A549 (cell line): Measurements from ENCODE around the gene PTPRD. TPM values are rescaled to one million over a fixed set of nuclear protein-coding genes. Genes with fewer than 3 reads are reported as not detected.

ENCODE experiments used
- ATAC-seq, 2 experiments: fragments of 200-7000 bp in 1 of 2; fragments of >200 bp in 1 of 2; cut with Nextera tagmentation in 1 of 2; cut with Tn5 transposase in 1 of 2; 3 replicates each; pipeline versions ENCODE4 v1.8.0 to v1.9.1; 2018 to 2020; ENCODE audit warnings: mild to moderate bottlenecking in 1 of 2, moderate library complexity in 1 of 2
- CTCF ChIA-PET: fragments of 300-600 bp; sonication (Branson Sonifier 250); formaldehyde crosslinking; extraction: SDS; loops from one replicate; lab custom pipeline; 2021; ENCODE audit warnings: antibody characterized with exemption, inconsistent platforms; lab: Yijun Ruan, JAX
- POLR2A ChIA-PET: fragments of 350-600 bp; formaldehyde crosslinking; extraction: SDS; loops from one replicate; lab custom pipeline; 2021; ENCODE audit warnings: antibody characterized with exemption, inconsistent platforms; lab: Yijun Ruan, JAX
- DNase-seq, 2 experiments: peaks; one replicate each; pipeline versions ENCODE4 v3.0.0 to v3.0.0-alpha.2; 2011 to 2016; ENCODE audit warnings: low read depth in 1 of 2, low spot score in 1 of 2
- FAIRE-seq: peaks from 2 replicates; lab custom pipeline; 2011; peaks lifted over from hg19 to GRCh38; lab: Jason Lieb, UNC
- H3K27ac ChIP-seq, 2 experiments: fragments of >200 bp; sonication (Bioruptor Twin); formaldehyde crosslinking; 3 replicates each; pipeline ENCODE4 v1.5.1; 2016 to 2017
- H3K4me1 ChIP-seq: fragments of >200 bp; sonication (Bioruptor Twin); formaldehyde crosslinking; 3 replicates; pipeline ENCODE4 v1.6.1; 2016
- H3K4me2 ChIP-seq: fragments of >200 bp; sonication (Bioruptor Twin); formaldehyde crosslinking; 3 replicates; pipeline ENCODE4 v1.6.1; 2016
- H3K4me3 ChIP-seq: fragments of >200 bp; sonication (Bioruptor Twin); formaldehyde crosslinking; 3 replicates; pipeline ENCODE4 v1.5.1; 2016
- H3K9me3 ChIP-seq: fragments of >200 bp; sonication (Bioruptor Twin); formaldehyde crosslinking; 3 replicates; pipeline ENCODE4 v1.6.1; 2016
- BHLHE40 ChIP-seq: IDR thresholded peaks from 2 replicates; pipeline ENCODE4 v1.6.1; 2012; ENCODE audit warnings: low read depth, low read length, inconsistent platforms
- CBX2 ChIP-seq: fragments of 200-600 bp; sonication (generic); IDR thresholded peaks from 2 replicates; pipeline ENCODE4 v1.6.1; 2016; ENCODE audit warnings: low read depth, mild to moderate bottlenecking, borderline replicate concordance
- CHD2 ChIP-seq: fragments of 150-350 bp; IDR thresholded peaks from 2 replicates; pipeline ENCODE4 v1.6.1; 2014; ENCODE audit warnings: low read length; ENCODE audit not compliant: partially characterized antibody
- EHMT2 ChIP-seq: fragments of 200-600 bp; sonication (generic); IDR thresholded peaks from 2 replicates; pipeline ENCODE4 v1.6.1; 2016; ENCODE audit warnings: antibody characterized with exemption, low read depth, mild to moderate bottlenecking, moderate library complexity
- EP300 ChIP-seq, 2 experiments: fragments of >200 bp; sonication (Bioruptor Twin); formaldehyde crosslinking; IDR thresholded peaks; 2 replicates in 1 of 2; 3 replicates in 1 of 2; pipeline ENCODE4 v1.6.1; 2016 to 2017
- FOXS1 ChIP-seq: fragments of 250-450 bp; sonication (Bioruptor Pico); IDR thresholded peaks from 2 replicates; pipeline ENCODE4 v1.5.0; 2020; ENCODE audit warnings: mild to moderate bottlenecking, moderate library complexity
- HDAC2 ChIP-seq: fragments of 200-600 bp; sonication (generic); IDR thresholded peaks from 2 replicates; pipeline ENCODE4 v1.6.1; 2016
- HOXB13 ChIP-seq: fragments of 250-450 bp; sonication (Bioruptor Pico); IDR thresholded peaks from 2 replicates; pipeline ENCODE4 v1.5.0; 2020; ENCODE audit warnings: low read depth, mild to moderate bottlenecking, moderate library complexity
- HOXB5 ChIP-seq: fragments of 250-450 bp; sonication (Bioruptor Pico); IDR thresholded peaks from 2 replicates; pipeline ENCODE4 v1.5.0; 2020; ENCODE audit warnings: mild to moderate bottlenecking, moderate library complexity
- KDM1A ChIP-seq: fragments of 200-600 bp; sonication (generic); IDR thresholded peaks from 2 replicates; pipeline ENCODE4 v1.6.1; 2016; ENCODE audit warnings: low read depth, mild to moderate bottlenecking
- MAZ ChIP-seq: fragments of 150-350 bp; IDR thresholded peaks from 2 replicates; pipeline ENCODE4 v1.6.1; 2014; ENCODE audit warnings: antibody characterized with exemption, low read depth, low read length, borderline replicate concordance
- NPAS2 ChIP-seq: fragments of 250-450 bp; sonication (Bioruptor Pico); IDR thresholded peaks from 2 replicates; pipeline ENCODE4 v1.8.0; 2022; ENCODE audit warnings: mild to moderate bottlenecking, moderate library complexity, borderline replicate concordance
- NR3C1 ChIP-seq: fragments of >200 bp; sonication (Bioruptor Twin); formaldehyde crosslinking; IDR thresholded peaks from 3 replicates; pipeline ENCODE4 v1.6.1; 2017
- POLR2AphosphoS2 ChIP-seq: conservative IDR thresholded peaks from 2 replicates; pipeline ENCODE4 v1.6.1; 2012; ENCODE audit warnings: low read length, improper control_type of control experiment, inconsistent platforms
- RCOR1 ChIP-seq: fragments of 150-350 bp; IDR thresholded peaks from 2 replicates; pipeline ENCODE4 v1.6.1; 2014; ENCODE audit warnings: antibody characterized with exemption, low read length, low read depth
- RFX5 ChIP-seq: fragments of 450-650 bp; IDR thresholded peaks from 2 replicates; pipeline ENCODE4 v1.7.1; 2014; ENCODE audit warnings: antibody characterized with exemption, mild to moderate bottlenecking, moderate library complexity
- RNF2 ChIP-seq: fragments of 200-600 bp; sonication (generic); IDR thresholded peaks from 2 replicates; pipeline ENCODE4 v1.6.1; 2016; ENCODE audit warnings: low read depth, mild to moderate bottlenecking, antibody characterized with exemption, moderate library complexity, borderline replicate concordance
- SMC3 ChIP-seq: fragments of >200 bp; sonication (Bioruptor Twin); formaldehyde crosslinking; IDR thresholded peaks from 3 replicates; pipeline ENCODE4 v1.6.1; 2018; ENCODE audit warnings: inconsistent platforms
- SREBF2 ChIP-seq: fragments of 450-650 bp; IDR thresholded peaks from 2 replicates; pipeline ENCODE4 v1.6.1; 2014; ENCODE audit warnings: mild to moderate bottlenecking, moderate library complexity
- ZFP36 ChIP-seq: fragments of 450-650 bp; IDR thresholded peaks from 2 replicates; pipeline ENCODE4 v1.6.1; 2014; ENCODE audit warnings: borderline replicate concordance; ENCODE audit not compliant: partially characterized antibody
- ZNF302 ChIP-seq: fragments of 250-450 bp; sonication (Bioruptor Pico); IDR thresholded peaks from 2 replicates; pipeline ENCODE4 v1.9.0; 2021; ENCODE audit warnings: inconsistent platforms, mild to moderate bottlenecking, moderate library complexity
- WGBS: methylation state at CpG from one replicate; pipeline ENCODE4 v1.1.6; 2017; ENCODE audit errors: missing lambda C conversion rate; 5-methylcytosine and 5-hydroxymethylcytosine counted together
- polyA plus RNA-seq, 4 experiments: library from polyadenylated mRNA; depleted of rRNA in 3 of 4; stranded (reverse); fragments of >200 nt; fragmentation: RNase III in 1 of 4; extraction: RNeasy Plus Mini Kit Qiagen cat#74134 plus additional on column Dnase treatment in 1 of 4; gene quantifications; 2 replicates in 3 of 4; 3 replicates in 1 of 4; pipeline ENCODE4 v1.2.3, GENCODE V29; 2011 to 2017
- TF ChIP-seq, protein P1 (sequence below): IDR thresholded peaks from 2 replicates; pipeline ENCODE4 v1.6.1; 2012
- TF ChIP-seq, protein P2 (sequence below): fragments of >200 bp; sonication (Bioruptor Twin); formaldehyde crosslinking; IDR thresholded peaks from 3 replicates; pipeline ENCODE4 v1.6.1; 2016
- TF ChIP-seq, protein P3 (sequence below): fragments of >200 bp; sonication (Bioruptor Twin); formaldehyde crosslinking; IDR thresholded peaks from 2 replicates; pipeline ENCODE4 v1.6.1; 2016
- TF ChIP-seq, protein P4 (sequence below): fragments of 250-450 bp; sonication (Bioruptor Pico); IDR thresholded peaks from 2 replicates; pipeline ENCODE4 v1.5.0; 2020; ENCODE audit warnings: low read depth, mild to moderate bottlenecking, moderate library complexity
- TF ChIP-seq, protein P5 (sequence below): fragments of 450-650 bp; IDR thresholded peaks from 2 replicates; pipeline ENCODE4 v1.6.1; 2014; ENCODE audit warnings: antibody characterized with exemption
- TF ChIP-seq, protein P6 (sequence below): IDR thresholded peaks from 2 replicates; pipeline ENCODE4 v1.6.1; 2012; ENCODE audit warnings: low read depth, borderline replicate concordance

Gene PTPRD
- polyA plus RNA-seq, 2 of the 4 experiments (the other 2 are of a cell fraction): 0.39 to 1.3 TPM

DNA sequence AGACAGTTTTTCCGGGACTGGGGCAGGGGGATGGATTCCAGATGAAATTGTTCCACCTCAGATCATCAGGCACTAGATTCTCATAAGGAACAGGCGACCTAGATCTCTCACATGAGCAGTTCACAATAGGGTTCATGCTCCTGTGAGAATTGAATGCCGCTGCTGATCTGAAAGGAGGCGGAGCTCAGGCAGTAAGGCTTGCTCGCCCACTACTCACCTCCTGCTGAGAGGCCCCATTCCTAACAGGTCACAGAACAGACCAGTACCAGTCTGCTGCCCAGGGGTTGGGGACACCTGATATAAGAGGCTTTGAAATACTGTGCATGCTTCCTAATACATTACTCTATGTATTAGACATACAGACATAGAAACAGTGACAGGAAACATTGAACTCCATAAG lies 41.1 kb downstream of the PTPRD start:
- ChIA-PET POLR2A (no interaction called here), CTCF (no interaction called here)
- WGBS: 12% methylated on average over 5 of the region's 5 CpGs
- Histone ChIP-seq H3K27ac (no peak overlapping the region), H3K4me2 (no peak overlapping the region), H3K9me3 (no peaks in the 10 kb centered on the region), H3K4me1 (no peaks in the 10 kb centered on the region), H3K4me3 (no peak overlapping the region)
- DNase-seq: no peak
- no peak for TF ChIP-seq EP300 (IDR thresholded peaks at IDR 0.05)
- no peak for TF ChIP-seq ZNF302
- TF ChIP-seq, protein P1, sequence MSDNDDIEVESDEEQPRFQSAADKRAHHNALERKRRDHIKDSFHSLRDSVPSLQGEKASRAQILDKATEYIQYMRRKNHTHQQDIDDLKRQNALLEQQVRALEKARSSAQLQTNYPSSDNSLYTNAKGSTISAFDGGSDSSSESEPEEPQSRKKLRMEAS: no peak
- no peak for TF ChIP-seq ZFP36
- no peak for TF ChIP-seq BHLHE40
- TF ChIP-seq FOXS1 (CRISPR knock-in tag): no peak
- TF ChIP-seq SMC3: no peak
- TF ChIP-seq RNF2: no peak
- no peak for TF ChIP-seq EHMT2
- TF ChIP-seq CBX2: no peak
- TF ChIP-seq HOXB5 (CRISPR knock-in tag): no peak
- no peak for TF ChIP-seq KDM1A
- TF ChIP-seq SREBF2: no peak
- TF ChIP-seq NR3C1: no peak
- no peak for ATAC-seq
- FAIRE-seq: no peak

DNA sequence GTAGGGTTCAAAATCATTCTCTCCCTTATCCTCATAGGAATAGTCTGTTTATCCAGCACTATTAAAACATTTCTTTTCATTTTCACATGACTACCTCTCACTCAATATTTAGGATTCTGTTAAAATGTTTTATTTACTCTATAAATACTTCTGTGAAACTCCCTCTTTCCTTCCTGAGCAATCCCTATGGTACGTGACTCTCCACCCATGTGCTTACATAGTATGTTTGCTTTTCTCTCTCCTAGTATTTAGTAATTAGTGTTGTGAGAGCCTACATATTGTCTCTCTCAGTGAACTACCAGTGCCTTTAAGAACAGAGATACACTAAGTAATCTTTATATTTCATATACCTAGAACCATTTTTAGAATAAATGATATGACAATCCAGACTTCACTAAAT lies 46.0 kb downstream of the PTPRD start:
- Histone ChIP-seq H3K4me2 (no peak overlapping the region), H3K4me3 (no peak overlapping the region), H3K27ac (no peak overlapping the region), H3K4me1 (no peaks in the 10 kb centered on the region), H3K9me3 (no peaks in the 10 kb centered on the region)
- CTCF ChIA-PET: no interaction called here
- FAIRE-seq (no peak), ATAC-seq (no peak), DNase-seq (no peak)
- TF ChIP-seq BHLHE40: no peak
- no peak for TF ChIP-seq FOXS1 (CRISPR knock-in tag)
- TF ChIP-seq, protein P2, sequence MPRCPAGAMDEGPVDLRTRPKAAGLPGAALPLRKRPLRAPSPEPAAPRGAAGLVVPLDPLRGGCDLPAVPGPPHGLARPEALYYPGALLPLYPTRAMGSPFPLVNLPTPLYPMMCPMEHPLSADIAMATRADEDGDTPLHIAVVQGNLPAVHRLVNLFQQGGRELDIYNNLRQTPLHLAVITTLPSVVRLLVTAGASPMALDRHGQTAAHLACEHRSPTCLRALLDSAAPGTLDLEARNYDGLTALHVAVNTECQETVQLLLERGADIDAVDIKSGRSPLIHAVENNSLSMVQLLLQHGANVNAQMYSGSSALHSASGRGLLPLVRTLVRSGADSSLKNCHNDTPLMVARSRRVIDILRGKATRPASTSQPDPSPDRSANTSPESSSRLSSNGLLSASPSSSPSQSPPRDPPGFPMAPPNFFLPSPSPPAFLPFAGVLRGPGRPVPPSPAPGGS: no peak
- TF ChIP-seq POLR2AphosphoS2: no peak
- TF ChIP-seq HOXB13: no peak
- TF ChIP-seq HDAC2: no peak
- TF ChIP-seq, protein P3, sequence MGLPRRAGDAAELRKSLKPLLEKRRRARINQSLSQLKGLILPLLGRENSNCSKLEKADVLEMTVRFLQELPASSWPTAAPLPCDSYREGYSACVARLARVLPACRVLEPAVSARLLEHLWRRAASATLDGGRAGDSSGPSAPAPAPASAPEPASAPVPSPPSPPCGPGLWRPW: no peak
- POLR2A ChIA-PET: no interaction called here
- WGBS: 4% methylated on average over 1 of the region's 1 CpG

DNA sequence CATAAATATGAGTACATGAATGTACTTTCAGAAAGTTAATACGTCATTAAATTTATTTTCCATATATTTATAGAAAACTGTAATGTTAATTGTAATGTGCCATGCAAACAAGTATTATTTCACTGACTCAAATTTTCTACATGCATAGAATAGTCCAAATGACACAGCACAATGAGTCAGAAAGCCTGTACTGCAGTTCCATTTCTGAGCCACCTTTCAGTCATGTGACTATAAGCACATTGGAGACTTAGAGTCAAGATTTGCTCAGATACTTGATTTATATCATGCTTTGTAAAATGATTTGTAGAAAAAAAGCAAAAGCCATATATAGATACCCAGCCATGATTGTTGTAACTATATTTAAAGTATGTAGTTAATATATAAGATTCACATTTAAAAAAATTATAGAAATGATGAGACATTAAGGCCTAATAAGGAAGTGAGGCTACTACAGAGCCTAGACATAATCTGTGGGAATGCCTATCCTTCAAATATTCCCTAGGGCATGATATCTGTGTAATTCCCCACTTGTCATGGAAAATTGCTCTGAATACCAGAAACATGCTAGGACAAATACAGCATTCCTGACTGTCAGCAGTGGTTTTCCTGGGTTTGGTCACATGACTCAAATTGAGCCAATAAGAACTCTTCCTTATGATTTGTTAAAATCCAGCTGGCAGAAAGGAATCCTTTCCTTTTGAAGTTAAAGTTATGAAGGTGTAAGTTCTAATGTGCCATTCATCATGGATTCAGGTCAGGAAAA lies 50.0 kb downstream of the PTPRD start:
- Histone ChIP-seq H3K9me3 (no peaks in the 10 kb centered on the region), H3K27ac (no peak overlapping the region), H3K4me2 (no peak overlapping the region), H3K4me3 (no peak overlapping the region), H3K4me1 (no peaks in the 10 kb centered on the region)
- no peak for FAIRE-seq
- DNase-seq: no peak
- ChIA-PET POLR2A (no interaction called here), CTCF (no interaction called here)
- no peak for ATAC-seq
- WGBS: 3% methylated on average over 1 of the region's 1 CpG
- no peak for TF ChIP-seq MAZ
- TF ChIP-seq HDAC2: no peak
- no peak for TF ChIP-seq CHD2
- TF ChIP-seq ZFP36: no peak
- TF ChIP-seq, protein P4, sequence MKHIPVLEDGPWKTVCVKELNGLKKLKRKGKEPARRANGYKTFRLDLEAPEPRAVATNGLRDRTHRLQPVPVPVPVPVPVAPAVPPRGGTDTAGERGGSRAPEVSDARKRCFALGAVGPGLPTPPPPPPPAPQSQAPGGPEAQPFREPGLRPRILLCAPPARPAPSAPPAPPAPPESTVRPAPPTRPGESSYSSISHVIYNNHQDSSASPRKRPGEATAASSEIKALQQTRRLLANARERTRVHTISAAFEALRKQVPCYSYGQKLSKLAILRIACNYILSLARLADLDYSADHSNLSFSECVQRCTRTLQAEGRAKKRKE (CRISPR knock-in tag): no peak
- TF ChIP-seq ZNF302: no peak
- TF ChIP-seq, protein P5, sequence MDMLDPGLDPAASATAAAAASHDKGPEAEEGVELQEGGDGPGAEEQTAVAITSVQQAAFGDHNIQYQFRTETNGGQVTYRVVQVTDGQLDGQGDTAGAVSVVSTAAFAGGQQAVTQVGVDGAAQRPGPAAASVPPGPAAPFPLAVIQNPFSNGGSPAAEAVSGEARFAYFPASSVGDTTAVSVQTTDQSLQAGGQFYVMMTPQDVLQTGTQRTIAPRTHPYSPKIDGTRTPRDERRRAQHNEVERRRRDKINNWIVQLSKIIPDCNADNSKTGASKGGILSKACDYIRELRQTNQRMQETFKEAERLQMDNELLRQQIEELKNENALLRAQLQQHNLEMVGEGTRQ: no peak
- TF ChIP-seq, protein P6, sequence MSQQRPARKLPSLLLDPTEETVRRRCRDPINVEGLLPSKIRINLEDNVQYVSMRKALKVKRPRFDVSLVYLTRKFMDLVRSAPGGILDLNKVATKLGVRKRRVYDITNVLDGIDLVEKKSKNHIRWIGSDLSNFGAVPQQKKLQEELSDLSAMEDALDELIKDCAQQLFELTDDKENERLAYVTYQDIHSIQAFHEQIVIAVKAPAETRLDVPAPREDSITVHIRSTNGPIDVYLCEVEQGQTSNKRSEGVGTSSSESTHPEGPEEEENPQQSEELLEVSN: no peak
- no peak for TF ChIP-seq RCOR1
- no peak for TF ChIP-seq RFX5
- TF ChIP-seq RNF2: no peak
- no peak for TF ChIP-seq NPAS2 (CRISPR knock-in tag)
